Activated T-helper 9 cell treated with anti-CD3 and anti-CD28 coated beads, Interleukin-2, amount 50 U/mL, for 16 hours (primary cell): ENCODE data around the gene CCDC172.
"Not testable (repeated sequence)": the region's sequence is repeated elsewhere in the genome, so short reads cannot be mapped to it uniquely, and the experiment has no call there.

Experiments
- DNase-seq: peaks from one replicate; pipeline ENCODE4 v3.0.0-alpha.2; 2020; ENCODE audit warnings: low read depth

The CCDC172 gene

GRCh38 chr10:116336866-116337265 is 12.6 kb downstream of the CCDC172 start:
- no peak for DNase-seq

DNA sequence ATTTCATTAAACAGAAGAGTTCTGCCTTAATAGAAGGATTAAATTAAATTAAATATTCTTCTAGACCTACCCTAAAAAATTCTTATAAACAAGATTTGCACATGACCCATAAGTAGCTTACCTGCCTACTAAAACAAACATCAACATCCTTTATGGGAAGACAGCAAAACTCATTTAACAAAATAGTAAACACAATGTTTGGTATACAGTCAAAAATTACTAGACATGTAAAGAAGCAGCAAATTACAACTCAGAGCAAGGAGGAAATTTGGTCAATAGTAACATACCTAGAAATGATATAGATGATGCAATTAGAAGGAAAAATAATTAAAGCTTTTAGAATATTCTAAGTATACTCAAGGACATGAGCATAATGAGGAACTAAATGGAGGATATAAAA is 27.9 kb downstream of the CCDC172 start:
- DNase-seq: no peak

GRCh38 chr10:116353817-116354216 is 29.6 kb downstream of the CCDC172 start:
- no peak for DNase-seq

DNA sequence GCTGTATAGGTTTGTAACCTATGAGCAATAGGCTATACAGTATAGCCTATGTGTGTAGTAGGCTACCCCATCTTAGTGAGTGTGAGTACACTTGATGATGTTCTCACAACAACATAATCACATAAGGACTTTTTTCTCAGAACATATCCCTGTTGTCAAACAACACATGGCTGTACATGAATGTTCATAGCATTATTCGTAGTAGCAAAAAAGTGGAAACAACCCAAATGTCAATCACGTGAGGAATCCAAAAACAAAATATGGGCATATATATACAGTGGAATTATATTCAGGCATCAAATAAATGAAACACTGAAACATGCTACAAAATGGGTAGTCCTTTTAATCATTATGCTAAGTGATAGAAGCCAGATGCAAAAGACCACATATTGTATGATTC is 31.1 kb downstream of the CCDC172 start:
- DNase-seq: no peak

DNA sequence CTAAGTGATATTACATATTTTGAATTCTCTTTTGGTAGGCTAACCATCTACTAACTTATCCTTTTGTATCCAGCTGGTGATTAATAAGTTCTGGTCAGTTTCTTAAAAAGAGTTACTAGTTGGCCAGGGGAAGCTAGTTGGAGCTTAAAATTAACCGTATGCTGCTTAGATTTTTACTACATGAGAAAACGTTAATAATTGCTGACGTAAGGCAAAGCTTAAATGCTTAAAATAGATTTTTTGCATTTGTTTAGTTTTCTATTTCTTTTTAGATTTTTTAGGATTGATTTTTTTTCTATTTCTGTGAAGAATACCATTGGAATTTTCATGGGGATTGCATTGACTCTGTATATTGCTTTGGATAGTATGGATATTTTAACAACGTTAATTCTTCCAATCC is 32.6 kb downstream of the CCDC172 start:
- DNase-seq: no peak

GRCh38 chr10:116364868-116365267 is 40.6 kb downstream of the CCDC172 start:
- no peak for DNase-seq

- DNase-seq: no peak
Observed at GRCh38 chr10:116371737-116372136, 47.5 kb downstream of the CCDC172 start.

- DNase-seq: no peak
Observed at GRCh38 chr10:116382290-116382689, 58.0 kb downstream of the CCDC172 start.

GRCh38 chr10:116385311-116385710 is 61.1 kb downstream of the CCDC172 start:
- DNase-seq: no peak

- no peak for DNase-seq
Observed at GRCh38 chr10:116385994-116386809, 62.0 kb downstream of the CCDC172 start.

DNA sequence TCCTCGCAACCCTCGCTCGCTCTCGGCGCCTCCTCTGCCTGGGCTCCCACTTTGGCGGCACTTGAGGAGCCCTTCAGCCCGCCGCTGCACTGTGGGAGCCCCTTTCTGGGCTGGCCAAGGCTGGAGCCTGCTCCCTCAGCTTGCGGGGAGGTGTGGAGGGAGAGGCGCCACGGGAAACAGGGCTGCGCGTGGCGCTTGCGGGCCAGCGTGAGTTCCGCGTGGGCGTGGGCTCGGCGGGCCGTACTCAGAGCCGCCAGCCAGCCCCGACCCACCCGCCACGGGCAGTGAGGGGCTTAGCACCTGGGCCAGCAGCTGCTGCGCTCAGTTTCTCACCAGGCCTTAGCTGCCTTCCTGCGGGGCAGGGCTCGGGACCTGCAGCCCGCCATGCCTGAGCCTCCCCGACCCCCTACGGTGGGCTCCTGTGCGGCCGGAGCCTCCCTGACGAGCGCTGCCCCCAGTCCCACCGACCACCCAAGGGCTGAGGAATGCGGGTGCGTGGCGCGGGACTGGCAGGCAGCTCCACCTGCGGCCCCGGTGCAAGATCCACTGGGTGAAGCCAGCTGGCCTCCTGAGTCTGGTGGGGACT is 69.1 kb downstream of the CCDC172 start:
- DNase-seq: not testable (repeated sequence)

GRCh38 chr10:116395223-116395985 is 71.2 kb downstream of the CCDC172 start:
- no peak for DNase-seq

GRCh38 chr10:116398224-116398623 is 74.0 kb downstream of the CCDC172 start:
- no peak for DNase-seq

GRCh38 chr10:116402858-116403257 is 78.6 kb downstream of the CCDC172 start:
- no peak for DNase-seq

DNA sequence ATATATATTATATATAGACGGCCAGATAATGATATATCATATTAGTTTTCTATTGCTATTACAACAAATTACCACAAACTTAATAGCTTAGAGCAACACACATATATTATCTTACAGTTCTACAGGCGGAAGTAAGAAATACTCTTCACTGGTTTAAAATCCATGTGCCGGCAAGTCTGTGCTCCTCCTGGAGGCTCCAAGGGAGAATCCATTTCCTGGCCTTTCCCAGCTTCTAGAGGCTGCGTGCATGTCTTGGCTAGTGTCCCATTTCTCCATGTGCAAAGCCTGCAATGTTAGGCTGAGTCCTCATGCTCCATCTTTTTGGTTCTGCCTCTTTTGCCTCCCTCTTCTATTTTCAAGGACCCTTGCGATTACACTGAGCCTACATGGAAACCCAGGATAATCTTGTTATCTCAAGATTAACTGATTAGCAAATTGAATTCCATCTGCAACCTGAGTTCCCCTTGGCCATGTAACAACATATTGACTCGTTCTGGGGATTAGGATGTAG is 79.5 kb downstream of the CCDC172 start:
- DNase-seq: no peak

DNA sequence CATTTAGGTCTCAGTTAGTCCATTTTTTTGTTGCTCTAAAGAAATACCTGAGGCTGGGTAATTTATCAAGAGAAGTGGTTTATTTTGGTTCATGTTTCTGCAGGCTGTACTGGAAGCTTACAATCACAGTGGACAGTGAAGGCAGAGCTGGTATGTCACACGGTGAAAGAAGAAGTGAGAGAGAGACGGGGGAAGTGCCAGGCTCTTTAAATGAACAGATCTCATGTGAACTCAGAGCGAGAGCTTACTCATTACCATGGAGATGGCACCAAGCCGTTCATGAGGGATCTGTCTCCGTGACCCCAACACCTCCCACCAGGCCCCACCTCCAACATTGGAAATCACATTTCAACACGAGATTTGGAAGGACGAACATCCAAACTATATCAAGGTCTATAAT is 84.5 kb downstream of the CCDC172 start:
- no peak for DNase-seq

DNA sequence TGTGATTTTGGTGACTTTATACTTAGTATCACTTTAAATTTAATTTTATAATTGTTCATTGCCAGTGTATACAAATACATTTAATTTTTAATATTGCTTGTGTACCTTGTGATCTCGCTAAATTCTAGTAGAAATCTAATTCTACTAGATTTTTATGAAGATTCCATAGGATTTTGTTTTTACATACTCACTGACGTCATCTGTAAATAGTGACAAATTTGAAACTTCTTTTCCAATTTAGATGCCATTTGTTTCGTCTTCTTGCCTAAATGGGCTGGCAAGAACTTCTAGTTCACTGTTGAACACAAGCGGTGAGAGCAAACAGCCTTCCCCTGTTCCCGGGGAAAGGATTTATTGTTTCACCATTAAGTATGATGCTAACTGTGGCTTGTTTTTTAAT is 86.1 kb downstream of the CCDC172 start:
- DNase-seq: no peak

DNA sequence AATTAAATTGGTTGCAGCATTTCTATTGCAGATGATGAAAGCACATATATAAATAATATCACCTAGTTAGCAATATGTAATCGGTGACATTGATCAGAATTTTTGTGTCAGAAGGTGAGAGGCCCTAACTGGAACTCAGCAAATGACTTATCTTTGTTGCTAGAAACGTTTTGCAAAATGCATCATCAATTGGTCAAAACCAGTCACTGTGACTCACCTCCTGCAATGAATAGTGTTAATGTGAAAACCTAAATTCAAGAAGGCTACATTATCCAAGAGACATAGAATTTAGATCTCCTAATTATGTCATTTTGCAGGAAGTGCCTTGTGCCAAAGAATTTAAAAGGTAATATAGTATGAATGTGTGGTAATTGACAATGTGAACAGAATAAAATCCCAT is 93.6 kb downstream of the CCDC172 start:
- no peak for DNase-seq

DNA sequence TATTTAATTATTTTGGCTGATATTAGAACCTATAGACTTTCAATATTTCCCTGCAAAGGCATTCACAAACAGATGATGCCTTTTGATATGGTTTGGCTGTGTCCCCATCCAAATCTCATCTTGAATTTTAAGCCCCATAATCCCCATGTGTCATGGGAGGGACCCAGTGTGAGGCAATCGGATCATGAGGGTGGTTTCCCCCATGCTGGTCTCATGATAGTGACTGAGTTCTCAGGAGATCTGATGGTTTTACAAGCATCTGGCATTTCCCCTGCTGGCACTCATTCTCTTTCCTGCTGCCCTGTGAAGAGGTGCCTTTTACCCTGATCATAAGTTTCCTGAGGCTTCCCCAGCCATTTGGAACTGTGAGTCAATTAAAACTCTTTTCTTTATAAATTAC is 94.1 kb downstream of the CCDC172 start:
- no peak for DNase-seq

DNA sequence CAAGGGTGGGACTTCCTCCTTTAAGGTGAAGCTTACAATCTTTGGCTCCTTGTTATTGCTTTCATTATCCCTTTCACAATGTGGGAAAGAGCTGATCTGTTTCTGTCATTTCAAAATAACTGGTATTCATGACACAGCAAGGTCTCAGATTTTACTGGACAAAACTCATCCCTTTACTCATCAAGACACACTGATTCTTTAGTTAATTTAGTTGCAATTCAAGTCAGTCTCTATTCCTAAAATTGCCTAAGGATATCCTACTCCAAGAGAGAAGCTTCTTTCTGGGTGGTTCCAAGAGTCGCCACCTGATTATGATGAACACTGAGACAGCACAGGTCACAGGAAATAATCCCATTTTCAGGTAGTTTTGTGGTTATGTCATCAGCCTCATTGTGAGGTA is 97.6 kb downstream of the CCDC172 start:
- DNase-seq: no peak

GRCh38 chr10:116427671-116428070 is 103.4 kb downstream of the CCDC172 start, which contains the start of gene PNLIPRP3:
TSS of gene PNLIPRP3 (plus strand) at chr10:116427847. CDS start at chr10:116428013, 166 bp downstream.
- DNase-seq: no peak

- no peak for DNase-seq
Observed at GRCh38 chr10:116429288-116429977, 105.2 kb downstream of the CCDC172 start.
